Myocyte (in vitro differentiated cells): Measurements from ENCODE around the gene MARK3. TPM values are rescaled to one million over a fixed set of nuclear protein-coding genes. Genes with fewer than 3 reads are reported as not detected.

ENCODE experiments used
- DNase-seq: peaks from one replicate; pipeline ENCODE4 v3.0.0-alpha.2; 2012; ENCODE audit warnings: low read depth
- total RNA-seq: library from RNA; depleted of rRNA; stranded (reverse); fragments of >200 nt; gene quantifications from 2 replicates; pipeline ENCODE4 v1.2.3, GENCODE V29; 2014

Gene MARK3
- total RNA-seq, 1 donor from 2014 or later = 82.0 TPM

DNA sequence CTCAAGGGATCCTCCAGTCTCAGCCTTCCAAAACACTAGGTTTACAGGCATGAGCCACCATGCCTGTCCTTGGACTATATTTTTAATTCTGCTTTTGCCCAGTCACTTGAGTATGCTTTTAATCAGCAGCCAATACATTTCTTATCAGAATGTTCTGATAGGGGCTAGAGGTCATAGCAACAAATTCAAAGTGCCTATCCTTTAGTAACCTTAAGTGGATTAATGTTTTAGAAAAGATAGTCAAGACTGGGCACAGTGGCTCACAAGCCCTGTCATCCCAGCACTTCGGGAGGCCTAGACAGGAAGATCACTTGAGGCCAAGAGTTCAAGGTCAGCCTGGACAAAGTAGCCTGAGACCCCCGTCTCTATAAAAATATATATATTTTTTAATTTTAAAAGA is 100.3 kb downstream of the MARK3 start:
- no peak for DNase-seq

DNA sequence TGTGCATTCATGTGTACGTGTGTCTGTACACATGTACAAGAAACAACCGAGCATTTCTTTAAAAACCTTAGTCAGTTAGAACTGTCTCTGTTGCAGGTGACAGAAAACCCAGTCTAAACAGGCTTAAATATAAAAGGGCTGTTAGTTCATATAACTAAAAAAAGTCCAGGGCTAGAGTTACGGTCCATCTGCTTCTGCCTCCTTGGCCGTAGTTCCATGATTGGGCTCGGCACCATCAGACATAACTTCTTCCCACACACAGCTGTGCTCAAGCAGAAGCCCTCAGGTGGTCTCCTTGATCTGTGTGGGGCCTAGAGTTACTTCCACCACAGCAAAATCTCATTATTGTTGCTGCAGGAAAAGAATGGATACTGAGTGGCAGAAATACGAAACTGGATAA is 102.9 kb downstream of the MARK3 start:
- DNase-seq = peak; percentile 87

DNA sequence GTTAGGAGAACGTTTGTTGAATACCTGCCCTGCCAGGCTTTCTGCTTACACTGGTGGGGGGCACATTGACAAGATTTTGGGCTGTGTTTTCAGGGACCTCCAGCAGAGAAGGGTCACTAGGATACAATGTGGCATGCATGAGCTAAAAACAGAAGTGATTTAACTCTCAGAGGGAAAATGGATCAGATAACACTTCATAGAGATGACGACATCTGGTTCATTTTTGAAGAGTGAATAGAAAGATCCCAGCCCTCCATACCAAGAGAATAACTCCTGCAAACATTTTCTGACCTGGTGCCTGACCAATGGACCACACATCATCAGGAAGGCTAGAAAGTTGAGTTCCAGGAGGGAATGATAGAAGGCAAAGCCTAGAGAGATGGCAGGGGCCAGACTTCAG is 103.7 kb downstream of the MARK3 start:
- DNase-seq = peak; percentile 78

DNA sequence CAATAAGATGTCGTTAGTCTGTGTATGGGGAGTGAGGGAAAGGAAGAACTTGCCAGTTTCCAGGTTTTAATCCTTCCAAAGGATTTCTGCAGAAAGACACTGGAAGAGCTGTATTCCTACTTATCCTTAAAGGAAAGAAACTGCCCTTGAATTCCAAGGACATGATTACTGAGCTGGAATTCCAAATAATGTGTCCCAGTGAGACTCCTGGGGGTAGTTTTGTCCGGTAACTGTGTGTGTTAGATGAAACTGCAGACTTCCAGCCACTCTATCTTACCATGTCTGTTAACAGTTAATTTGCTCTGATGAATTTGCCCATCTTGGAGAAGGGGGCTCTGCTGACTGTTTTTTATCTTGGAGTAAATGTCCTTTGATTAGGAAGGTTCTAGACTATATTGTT is 104.4 kb downstream of the MARK3 start:
- no peak for DNase-seq

- no peak for DNase-seq
Measured at GRCh38 chr14:103491691-103492090, 106.5 kb downstream of the MARK3 start.

- no peak for DNase-seq
Measured at GRCh38 chr14:103492156-103492925, 107.1 kb downstream of the MARK3 start.

DNA sequence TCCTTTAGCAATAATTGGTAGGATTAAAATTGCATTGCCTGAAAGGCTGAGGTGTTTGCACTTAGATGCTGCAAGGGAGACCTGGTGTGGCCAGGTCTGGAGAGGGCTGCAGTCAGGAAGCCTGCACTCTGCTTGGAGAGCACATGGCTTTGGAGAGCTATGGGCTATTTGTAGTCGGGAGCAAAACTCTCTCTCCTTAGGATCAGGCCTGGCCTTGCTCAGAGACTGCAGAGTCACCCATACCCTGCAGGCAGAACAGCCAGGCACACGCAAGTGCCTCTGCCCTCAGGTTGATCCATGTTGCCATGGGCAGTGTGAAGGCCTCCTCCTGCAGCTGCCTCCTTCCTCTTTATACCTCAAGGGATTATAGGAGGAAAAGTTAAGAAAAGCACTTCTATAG is 110.6 kb downstream of the MARK3 start:
- no peak for DNase-seq

GRCh38 chr14:103496776-103497175 is 111.6 kb downstream of the MARK3 start:
- DNase-seq = no peak

DNA sequence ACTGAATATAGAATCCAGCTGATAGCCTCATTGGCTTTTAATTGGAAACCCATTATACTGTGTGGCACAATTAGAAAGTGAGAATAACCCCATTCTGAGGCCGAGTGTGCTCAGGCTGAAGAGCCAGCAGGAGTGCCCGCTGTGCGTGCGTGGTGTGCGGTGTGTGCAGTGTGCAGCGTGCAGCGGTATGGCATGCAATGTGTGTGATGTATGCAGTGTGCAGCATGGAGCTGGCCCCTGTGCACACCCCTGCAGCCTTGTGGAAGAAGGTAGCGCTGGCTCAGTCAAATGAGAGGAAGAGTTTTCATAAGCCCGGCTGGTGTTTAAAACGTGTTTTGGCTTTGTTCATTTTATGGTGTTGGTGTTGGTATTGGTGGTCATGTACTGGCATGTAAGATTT is 114.5 kb downstream of the MARK3 start:
- DNase-seq = no peak

- peak; percentile 87 for DNase-seq
Measured at GRCh38 chr14:103500148-103500990, 115.2 kb downstream of the MARK3 start.

GRCh38 chr14:103501041-103501870 is 116.0 kb downstream of the MARK3 start:
- DNase-seq = peak; percentile 95

GRCh38 chr14:103501921-103502669 is 116.9 kb downstream of the MARK3 start:
- peak; percentile 71 for DNase-seq

GRCh38 chr14:103502877-103503276 is 117.7 kb downstream of the MARK3 start:
- DNase-seq = no peak

GRCh38 chr14:103503296-103503695 is 118.1 kb downstream of the MARK3 start:
- no peak for DNase-seq

DNA sequence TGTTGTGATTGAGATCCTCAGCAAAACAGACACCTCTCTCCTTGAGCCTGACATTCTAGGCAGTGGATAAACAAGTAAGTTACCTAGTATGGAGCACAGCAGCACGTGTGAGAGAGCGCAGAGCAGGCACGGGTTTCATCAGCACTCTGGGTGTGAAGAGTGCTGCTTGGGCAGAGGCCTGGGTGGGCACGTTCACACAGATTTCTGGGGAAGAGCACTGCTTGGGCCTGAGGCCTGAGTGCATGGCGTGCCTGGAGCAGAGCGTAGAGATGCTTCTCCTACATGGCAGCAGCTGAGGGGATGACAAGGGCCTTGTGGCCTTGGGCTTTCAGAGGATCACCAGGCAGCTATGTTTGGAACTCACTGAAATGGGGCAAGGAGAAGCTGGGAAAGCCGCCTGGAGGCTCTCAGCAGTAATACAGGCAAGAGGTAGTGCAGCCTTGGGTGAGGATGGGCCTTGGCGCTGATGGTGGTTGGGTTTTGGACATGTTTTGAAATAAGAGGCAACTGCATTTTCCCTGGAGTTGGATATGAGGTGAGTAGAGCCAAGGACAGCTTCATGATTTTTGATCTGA is 119.9 kb downstream of the MARK3 start:
- DNase-seq = peak; percentile 70

DNA sequence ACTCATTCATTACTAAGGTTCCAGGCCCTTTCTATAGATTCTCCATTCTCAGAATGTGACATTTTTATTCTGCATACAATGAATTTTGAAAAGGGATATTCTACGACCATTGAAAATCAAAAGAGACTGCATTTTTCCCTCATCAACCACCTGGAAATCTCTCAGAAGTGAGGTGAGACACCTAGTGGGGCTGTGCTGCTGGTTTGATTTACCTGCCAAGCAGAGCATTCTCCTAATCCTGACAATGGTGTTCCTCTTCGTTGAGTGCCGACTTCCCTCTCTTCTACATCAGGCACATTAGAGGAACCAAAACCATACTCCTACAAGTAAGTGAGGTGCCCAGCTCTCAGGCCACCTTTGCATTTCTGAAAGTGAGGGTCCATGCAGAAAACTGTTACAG is 122.5 kb downstream of the MARK3 start:
- DNase-seq = no peak

- no peak for DNase-seq
Measured at GRCh38 chr14:103508521-103509329, 123.5 kb downstream of the MARK3 start.

DNA sequence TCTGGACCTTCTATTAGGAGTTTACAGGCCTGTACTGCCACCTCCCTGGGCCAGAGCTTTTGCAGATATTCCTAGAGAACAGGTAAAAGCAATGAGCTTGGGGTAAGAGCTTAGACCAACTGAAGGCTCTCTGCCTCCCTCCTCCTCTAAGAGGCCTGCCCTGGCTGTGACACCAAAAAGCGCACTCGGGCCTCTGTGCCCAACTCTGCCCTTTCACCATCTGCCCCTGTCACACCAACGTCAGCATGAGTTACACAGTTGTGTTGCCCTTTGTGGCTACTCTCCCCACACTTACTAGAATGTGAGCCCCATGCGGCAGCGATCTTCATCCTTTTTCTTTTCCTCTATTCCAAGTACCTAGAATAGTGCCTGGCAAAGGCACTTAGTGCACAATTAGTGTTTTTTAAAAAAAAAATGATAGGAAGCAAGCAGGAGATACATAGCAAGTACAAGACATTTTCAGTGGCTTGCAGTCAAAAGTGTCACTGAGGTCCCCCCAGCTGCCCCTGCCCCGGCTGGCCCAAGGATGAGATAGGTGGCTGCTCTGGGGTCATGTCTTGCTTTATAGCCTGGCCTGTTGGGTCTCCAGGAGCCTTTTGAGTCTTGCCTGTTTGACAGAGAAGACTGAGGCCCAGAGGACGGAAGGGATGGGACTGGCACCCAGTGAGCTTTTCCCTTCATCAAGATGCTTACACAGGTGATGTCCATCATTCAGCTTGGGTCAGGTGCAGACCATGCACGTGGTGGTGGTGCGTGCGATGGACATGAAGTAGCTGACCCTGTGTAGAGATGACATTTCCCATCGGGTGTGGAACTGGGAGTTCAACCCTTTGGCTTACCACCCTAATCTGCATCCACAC is 124.9 kb downstream of the MARK3 start:
- DNase-seq = no peak
